ENCODE data around the gene CERS1.
"Not testable (repeated sequence)": the region's sequence is repeated elsewhere in the genome, so short reads cannot be mapped to it uniquely, and the experiment has no call there.

The CERS1 gene

GRCh38 chr19:18919086-18919899 lies 23.3 kb upstream of the CERS1 start, which contains the start of the genes COPE and DDX49:
TSS of gene COPE (minus strand) at chr19:18919387. CDS start at chr19:18919348, 39 bp downstream.
TSS of gene DDX49 (plus strand) at chr19:18919715. CDS start at chr19:18919742, 27 bp downstream.
- peak; percentile 99 for DNase-seq

DNA sequence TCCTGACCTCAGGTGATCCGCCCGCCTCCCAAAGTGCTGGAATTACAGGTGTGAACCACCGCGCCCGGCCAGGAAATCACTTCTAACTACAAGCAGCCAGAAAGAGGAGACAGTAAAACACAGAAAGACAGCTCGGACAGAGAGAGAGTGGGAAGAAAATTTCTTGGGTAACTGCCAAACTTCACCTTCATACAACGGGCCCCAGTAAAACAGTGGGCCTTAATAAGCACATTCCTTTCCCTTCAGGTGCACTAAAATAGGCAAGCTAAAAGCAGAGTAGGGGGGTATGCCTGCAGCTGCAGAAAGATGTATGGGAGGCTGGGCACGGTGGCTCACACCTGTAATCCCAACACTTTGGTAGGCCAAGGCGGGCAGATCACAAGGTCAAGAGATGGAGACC lies 21.6 kb upstream of the CERS1 start:
- not testable (repeated sequence) for DNase-seq

DNA sequence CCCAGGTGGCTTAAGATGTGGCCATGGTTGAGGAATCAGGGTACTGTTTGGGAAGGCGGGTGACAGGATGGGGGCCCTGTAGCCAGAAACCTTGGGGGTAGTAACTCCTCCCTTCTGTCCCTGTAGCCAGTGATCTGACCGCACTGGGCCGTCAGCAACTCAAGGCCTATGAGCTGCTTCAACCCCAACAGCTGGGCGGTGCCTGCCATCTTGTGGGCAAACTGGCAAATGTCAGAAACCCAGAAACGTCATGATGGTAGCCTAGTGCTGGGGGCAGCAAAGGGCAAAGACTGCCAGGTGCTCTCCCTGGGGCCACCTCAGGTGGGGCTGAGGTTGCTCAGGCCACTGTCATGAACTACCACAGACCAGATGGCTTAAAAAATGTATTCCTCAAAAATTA lies 19.7 kb upstream of the CERS1 start:
- DNase-seq = peak; percentile 62

DNA sequence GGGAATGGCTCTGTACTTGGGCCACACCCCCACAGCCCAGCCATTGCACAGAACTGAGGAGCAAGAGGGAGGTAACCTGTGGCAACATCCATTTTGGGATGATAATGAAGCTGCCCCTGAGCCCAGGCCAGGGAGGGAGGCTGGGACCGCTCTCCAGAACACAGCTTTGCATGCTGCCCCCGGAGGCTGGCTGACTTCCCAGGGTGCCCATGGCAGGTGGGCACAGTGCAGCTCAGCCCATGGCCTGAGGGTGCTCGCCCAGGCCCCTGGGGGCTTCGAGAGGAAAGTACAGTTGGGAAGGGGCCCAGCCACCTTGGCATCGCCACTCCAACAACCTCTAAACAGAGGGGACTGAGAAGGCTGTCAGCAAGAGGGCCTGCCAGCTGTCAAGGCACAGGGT lies 17.5 kb upstream of the CERS1 start:
- DNase-seq = no peak

DNA sequence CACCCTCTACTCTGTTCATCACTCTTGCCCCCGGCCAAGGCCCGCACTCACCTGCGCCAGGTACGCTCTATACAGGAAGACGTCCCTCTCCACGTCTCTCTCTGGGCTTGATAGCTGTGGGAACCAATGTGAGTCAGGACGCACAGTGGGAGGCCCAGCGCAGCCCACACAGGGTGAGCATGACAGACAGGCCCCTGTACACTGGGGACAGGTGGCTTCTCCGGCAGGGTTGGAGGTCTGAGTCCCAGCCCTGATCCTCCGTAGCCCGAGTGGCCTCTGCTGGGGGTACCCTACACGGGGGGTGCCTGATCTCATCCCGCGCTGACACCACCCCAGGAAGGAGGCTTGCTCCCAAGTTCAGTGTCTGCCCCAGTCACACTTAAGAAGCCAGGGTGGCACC lies 17.0 kb upstream of the CERS1 start:
- no peak for DNase-seq

DNA sequence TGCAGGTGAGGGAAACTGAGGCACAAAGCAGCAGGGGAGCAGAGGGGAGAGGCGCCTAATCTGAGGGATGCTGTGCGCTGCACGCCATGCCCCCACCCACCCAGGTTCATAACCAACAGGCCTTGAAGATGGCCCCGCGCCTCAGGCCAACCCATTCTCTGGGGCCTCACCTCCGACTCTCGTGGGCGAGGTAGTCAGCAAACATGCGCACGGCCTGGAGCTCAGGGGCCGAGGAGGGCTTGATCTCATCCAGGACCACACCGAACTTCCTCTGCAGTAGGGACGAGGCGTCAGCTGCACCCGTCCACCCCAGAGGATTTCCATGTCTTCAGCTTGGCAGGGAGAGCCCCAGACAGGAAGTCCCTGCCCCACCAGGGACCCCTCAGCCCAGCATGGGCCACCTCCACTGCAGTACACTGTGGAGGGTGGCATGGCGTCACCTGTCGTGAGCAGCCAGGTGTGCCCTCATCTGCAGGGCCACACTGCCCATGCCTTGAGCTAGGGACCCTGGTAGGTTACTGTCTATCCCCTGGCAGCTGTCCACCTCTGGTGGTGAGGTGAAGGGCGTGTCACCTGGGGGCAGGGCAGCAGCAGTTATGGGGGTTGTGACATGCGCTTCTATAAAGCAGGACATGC lies 15.0 kb upstream of the CERS1 start:
- DNase-seq = no peak

DNA sequence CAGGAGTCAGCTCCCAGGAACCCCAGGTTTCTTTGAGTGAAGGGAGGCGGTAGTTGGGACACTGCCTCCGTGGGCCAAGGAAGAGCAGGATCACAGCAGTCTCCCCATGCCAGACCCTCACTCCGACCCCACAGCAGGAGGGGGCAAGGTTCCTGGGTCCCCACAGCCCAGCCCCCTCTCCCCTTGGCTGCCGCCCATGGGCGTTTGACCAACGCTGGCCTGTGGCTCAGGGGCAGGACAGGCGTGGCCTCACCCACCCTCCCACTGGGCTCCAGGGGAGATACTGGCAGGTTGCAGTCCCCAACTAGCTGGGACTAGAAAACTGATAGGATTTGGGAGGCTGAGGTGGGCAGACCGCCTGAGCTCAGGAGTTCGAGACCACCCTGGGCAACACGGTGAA lies 14.1 kb upstream of the CERS1 start:
- DNase-seq = no peak

DNA sequence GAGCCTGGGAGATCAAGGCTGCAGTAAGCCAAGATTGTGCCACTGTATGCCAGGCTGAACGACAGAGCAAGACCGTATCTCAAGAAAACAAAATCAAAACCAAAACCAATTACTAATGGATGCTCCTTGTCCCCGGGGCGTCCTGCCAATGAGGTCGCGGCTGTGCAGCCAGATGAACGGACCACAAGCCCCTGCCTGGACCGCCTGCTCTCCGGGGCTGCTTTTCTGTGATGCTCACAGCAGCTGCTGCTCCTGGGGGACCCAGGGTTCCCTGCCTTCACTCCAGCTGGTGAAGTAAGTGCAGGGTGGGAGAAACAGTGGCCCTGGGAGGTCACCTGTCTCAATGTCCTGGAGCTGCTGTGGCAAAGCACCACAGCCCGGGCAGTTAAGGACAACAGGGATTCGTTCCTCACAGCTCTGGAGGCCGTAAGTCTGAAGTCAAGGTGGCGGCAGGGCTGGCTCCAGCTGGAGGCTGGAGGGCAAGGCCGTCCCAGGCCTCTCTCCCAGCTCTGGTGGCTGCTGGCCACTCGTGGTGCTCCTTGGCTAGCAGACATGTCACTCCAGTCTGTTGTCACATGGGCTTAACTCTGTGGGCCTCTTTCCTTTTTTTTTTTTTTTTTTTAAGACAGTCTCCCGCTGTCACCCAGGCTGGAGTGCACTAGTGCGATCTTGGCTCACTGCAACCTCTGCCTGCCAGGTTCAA lies 13.1 kb upstream of the CERS1 start:
- DNase-seq = no peak

DNA sequence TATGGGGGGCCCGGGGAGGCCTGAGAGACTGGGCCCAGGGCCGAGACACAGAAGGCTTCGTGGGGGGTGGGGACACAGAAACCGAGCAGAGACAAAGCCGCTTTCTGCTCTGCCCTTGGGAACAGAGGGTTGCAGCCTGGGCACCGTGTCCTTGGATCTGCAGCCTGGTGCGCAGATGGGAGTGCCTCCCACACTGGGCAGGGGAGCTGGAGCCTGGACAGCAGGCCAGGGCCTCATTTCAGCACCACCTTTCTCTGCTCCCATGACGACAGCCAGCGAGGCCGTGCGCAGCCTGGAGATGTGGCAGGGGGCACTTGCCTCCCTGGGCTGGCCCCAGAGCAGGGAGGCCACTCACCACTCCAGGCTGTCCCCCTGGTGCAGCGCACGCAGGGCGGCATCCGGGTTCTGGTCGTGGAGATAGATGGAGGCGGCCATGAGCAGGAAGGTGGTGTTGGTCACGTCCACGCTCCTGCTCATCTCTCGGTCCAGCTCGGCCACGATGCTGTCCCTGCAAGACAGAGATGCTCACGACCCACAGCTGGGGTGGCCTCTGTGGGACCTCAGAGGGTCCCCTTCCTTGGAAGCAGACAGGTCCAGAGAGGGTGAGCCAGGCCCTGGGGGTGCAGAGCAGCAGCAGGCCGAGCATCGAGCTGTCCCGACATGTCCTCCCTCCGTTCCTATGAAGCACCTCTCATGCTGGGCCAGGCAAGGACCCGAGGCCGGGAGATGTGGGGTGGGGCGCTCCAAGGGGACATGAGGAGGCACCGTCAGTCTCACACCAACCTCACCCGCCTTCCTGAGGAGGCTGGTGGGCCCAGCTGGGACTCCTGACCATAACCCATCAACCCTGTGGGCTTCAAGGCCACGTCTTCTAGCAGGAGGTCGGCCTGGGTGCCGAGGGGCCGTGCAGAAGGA lies 10.9 kb upstream of the CERS1 start:
- no peak for DNase-seq

GRCh38 chr19:18905513-18906236 lies 9.7 kb upstream of the CERS1 start:
- DNase-seq = no peak

- no peak for DNase-seq
Observed at GRCh38 chr19:18905058-18905456, 9.1 kb upstream of the CERS1 start.

GRCh38 chr19:18904334-18905057 lies 8.5 kb upstream of the CERS1 start:
- DNase-seq = no peak

- no peak for DNase-seq
Observed at GRCh38 chr19:18903156-18904037, 7.4 kb upstream of the CERS1 start.

GRCh38 chr19:18902519-18902918 lies 6.6 kb upstream of the CERS1 start:
- DNase-seq = not testable (repeated sequence)

GRCh38 chr19:18901491-18901890 lies 5.5 kb upstream of the CERS1 start:
- DNase-seq = no peak

DNA sequence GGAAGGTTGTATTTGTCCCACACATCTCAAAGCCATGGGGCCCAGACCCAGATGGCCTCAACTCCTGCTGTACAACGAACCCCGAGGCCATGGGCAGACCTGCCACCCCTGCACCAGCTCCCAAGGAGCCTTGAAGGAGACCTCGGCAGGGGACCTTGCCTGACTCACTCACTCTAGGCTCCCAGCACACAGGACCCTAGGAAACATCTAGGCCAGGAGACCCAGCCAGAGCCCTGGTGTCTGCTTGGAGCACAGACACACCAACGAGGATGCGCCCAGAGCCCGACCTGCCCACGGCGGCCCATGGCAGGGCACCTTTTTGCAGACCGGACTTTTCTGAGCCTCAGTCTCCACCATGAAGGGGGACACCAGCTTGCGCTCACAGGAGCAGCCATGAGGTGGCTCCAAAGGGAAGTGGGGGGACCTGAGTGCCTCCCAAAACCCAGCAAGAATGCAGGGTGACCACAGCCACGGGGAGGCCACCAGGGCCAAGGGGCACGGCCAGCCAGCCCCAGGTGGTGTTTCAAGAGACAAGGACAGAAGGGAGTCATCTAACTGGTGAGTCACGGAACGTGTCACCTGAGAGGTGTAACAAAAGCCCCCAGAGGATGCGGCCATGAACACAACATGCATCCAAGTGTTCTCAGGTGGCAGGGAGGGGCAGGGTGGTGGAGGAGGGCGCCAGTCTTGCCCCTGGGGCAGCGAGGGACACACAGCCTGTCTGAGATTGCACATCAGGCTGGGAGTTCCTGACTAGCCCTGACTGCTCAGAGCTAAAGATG lies 4.9 kb upstream of the CERS1 start:
- DNase-seq = no peak

DNA sequence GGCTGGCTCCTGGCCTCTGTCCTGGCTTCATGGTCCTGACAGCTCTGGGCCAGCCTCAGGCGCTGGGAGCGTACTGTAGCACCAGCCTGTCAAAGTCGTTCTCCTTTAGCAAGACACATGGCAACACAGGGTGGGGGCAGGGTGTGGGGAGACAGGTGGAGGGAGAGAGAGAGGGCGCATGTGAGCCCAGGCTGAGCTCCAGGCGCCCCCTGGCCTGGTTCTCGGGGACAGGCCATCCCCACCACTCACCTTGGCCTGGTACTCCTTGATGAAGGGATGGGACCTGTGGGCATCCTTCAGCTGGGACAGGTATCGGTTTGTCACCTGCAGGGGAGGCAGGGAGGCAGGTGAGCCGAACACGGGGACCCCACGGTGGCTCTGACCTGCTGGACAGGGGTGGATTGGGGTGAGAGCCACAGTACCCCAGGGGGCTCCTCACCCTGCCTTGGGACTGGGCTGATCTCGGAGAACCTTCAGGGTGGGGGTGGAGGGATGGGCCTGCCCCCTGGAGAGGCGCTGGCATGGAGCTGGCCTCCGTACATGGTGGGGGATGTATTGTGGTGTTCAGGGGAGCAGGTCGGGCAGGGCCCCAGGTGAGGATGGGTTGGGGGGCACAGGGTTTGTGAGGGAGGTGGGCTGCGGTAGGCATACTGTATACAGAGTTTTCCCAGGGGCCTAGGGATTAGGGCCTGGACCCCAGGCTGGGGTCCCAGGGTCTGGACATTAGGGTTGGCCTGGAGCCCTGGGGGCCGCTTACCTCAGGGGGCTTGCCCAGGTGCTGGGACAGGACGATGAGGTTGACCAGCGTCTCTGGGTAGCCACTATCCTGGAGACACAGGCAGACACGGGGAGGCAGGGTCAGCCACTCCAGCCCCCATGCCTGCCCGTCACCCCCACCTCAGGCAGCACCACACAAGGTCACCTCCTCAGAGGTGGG lies 3.9 kb upstream of the CERS1 start:
- DNase-seq = peak; percentile 14
